Measurements from ENCODE around the gene IFITM10.

IFITM10 gene

GRCh38 chr11:1706634-1707400, 43.6 kb downstream of the IFITM10 start:
- DNase-seq: no peak

GRCh38 chr11:1705126-1706052, 45.0 kb downstream of the IFITM10 start:
- no peak for DNase-seq

- no peak for DNase-seq
These were observed 47.2 kb downstream of the IFITM10 start for GRCh38 chr11:1703146-1703545.

DNA sequence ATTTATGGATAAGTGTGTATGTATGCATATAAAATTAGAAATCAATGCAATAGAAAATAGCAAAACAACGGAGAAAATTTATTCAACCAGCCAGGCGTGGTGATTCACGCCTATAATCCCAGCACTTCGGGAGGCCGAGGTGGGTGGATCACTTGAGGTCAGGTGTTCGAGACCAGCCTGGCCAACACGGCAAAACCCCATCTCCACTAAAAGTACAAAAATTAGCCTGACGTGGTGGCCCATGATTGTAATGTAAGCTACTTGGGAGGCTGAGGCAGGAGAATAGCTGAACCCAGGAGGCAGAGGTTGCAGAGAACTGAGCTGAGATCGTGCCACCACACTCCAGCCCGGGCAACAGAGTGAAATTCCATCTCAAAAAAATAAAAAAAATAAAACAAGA, 47.9 kb downstream of the IFITM10 start:
- DNase-seq: no peak

GRCh38 chr11:1701091-1701807, 49.1 kb downstream of the IFITM10 start:
- DNase-seq: no peak

- DNase-seq: no peak
These were observed 50.6 kb downstream of the IFITM10 start for GRCh38 chr11:1699771-1700170.

DNA sequence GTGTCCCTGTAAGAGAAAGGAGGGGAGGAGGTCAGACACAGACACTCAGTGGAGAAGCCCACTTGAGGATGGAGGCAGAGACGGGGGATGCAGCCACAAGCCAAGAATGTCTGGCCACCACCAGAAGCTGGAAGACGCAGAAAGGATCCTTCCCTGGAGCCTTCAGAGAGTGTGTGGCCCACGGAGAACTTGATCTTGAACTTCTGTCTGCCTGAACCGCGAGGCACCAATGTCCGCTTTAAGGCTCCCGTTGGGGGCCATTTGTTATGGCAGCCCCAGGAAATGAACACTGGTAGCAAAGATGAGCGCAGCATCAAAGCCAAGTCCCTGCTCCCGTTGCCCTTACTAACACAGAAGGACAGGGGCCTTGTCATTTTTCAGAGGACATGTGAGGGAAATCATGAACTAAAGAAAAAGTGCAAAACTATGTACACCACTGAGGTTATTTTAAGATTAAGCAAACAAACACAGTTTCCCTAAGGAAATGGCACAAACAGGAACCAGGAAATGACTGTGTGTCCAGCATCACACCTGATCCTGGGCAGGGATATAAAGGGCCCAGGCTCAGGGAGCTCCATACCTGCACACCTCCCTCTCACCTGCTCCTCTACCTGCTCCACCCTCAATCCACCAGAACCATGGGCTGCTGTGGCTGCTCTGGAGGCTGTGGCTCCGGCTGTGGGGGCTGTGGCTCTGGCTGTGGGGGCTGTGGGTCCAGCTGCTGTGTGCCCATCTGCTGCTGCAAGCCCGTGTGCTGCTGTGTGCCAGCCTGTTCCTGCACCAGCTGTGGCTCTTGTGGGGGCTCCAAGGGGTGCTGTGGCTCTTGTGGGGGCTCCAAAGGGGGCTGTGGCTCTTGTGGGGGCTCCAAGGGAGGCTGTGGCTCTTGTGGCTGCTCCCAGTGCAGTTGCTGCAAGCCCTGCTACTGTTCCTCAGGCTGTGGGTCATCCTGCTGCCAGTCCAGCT, 53.5 kb downstream of the IFITM10 start, which contains the start of gene KRTAP5-6:
TSS of gene KRTAP5-6 (plus strand) at position 588 of the 963 bp plus-strand sequence. CDS start at position 639, 51 bp downstream.
- DNase-seq: no peak

- no peak for DNase-seq
These were observed 54.8 kb downstream of the IFITM10 start for GRCh38 chr11:1695548-1696108.

DNA sequence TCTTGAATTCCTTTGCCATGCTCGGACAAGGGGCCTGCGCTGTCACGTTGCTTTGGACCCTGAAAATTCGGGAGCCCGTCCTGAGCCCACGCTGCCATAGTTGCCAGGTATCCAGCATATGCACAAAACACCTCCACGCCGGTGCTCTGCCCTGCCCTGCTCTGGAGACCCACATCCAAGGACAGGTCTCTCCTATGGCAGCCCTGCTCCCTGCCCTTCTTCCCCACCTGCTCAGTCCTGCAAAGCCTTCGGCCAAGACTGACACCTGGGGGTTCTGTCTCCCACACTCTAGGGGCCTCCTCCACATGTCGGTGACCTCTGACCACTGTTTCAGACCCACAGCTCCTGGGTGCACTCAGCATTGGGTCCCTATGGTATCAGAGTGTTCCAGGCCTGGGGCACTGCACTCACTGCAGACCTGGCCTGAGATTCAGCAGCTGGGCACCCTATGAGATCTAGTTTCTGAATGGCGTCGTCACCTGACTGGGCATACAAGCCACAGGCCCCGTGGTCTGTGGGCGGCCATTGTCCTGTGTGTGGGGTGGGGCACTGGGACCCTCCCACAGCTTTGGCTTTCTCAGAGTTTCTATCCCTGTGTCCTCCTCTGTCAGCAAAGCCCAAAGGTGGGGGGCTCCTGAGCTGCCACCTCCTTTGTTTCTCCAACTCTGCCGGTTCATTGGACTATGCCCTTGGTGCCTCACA, 55.4 kb downstream of the IFITM10 start:
- DNase-seq: no peak

DNA sequence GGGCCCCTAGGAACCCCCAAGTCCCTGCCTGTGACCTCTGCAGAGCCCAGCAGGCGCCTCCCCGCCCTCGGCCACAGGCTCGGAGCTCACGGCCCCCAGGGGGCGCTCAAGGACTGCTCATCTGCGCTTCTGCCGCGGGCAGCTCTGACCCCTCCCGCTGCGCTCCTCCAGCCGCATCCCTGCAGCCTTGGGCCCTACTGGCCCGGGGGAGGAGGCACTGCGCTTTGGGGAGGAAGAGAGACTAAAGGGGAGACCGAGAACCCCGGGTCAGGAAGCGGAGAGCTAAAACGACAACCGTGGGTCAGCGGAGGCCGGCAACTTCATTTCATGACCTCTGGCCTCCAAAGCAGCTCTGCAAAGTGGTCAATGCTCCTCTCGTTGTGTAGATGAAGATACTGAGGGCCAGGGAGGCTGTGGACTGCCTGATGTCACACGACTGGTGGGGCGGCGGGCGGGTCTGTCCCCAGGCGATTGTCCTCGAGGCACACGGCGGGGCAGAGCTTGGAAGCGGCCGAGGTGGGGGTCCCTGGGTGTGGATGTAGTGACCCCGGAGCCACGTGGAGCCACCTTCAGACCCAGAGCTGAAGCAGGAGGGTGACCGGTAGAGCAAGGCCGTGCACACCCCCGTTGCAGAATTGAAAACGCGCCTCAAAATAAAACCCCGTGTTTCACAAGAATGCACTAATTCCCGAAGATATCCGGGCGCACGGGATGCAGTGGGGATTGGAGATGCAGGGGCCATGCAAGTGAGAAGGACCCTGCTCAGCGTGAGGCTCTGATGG, 56.1 kb downstream of the IFITM10 start:
- DNase-seq: peak; percentile 81

DNA sequence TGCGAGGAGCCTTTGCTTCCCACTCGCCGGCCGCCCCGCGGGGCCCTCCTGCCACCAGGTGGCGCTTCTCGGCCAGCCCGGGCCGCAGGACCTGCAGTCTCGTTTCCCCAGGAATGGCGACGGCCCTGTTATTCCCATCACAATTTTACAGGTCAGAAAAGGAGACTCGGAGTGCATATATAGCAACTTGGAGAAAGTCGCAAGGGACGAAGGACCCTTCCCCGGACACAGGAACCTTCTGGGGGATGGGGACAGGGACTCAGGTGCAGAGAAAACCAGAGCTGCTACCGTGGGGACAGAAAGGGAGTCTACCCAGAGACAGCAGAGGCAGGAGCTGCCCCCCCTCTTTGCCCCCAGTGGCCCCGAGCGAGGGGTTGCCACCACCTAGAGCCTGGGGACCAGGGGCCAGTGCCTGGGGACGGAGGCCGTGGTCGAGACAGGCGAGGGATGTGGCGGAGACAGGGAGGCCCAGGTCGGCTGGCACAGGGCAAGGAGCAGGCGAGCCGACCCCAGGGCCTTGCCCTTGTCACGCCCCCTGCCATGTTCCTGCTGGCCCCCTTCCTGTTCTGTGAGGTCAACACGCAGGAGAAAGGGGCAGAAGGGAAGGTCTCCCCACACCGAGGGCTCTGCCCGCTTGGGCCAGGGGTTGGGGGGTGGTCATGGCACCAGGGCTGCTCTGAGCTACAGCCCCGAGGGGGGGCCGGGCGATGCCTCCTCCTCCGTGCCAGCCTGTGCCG, 56.9 kb downstream of the IFITM10 start:
- DNase-seq: peak; percentile 68

GRCh38 chr11:1692708-1693326, 57.6 kb downstream of the IFITM10 start:
- no peak for DNase-seq

DNA sequence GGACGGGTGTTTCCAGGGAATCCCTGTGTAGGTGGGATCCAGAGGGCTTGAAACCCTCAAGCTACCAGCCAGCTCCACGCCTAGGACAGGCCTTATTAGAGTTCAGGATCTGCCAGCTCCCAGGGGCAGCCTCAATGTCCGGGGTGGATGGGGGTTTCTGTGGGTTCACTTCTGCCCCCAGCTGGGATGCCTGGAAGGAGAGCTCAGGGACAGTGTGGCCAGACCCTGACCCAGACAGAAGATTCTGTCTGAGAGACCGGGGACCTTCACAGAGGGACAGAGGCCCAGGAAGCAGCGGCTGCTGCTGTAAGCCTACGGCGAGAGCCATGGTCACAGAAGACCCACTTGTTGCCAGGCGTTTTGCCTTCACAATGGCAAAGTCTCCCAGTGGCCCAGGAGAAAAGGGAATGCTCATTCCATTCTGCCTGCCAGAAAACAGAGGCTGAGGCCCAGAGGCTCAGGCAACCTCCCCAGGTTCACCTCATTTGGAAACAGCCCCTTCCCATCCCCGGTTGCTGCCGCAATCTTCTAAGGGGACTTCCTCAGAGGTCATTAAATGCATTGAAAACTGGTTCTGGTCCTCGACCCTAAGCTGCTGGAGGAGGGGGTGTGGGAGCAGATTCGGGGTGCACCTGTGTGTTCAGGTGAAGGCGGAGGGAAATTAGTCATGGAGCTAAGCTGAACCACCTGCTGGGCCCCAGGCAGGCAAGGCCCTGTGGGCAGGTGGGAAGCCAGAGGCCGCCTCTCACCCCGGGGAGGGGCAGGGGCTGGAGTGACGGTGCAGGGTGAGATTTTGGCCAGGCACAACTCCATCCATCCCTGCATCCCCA, 58.3 kb downstream of the IFITM10 start:
- DNase-seq: no peak

DNA sequence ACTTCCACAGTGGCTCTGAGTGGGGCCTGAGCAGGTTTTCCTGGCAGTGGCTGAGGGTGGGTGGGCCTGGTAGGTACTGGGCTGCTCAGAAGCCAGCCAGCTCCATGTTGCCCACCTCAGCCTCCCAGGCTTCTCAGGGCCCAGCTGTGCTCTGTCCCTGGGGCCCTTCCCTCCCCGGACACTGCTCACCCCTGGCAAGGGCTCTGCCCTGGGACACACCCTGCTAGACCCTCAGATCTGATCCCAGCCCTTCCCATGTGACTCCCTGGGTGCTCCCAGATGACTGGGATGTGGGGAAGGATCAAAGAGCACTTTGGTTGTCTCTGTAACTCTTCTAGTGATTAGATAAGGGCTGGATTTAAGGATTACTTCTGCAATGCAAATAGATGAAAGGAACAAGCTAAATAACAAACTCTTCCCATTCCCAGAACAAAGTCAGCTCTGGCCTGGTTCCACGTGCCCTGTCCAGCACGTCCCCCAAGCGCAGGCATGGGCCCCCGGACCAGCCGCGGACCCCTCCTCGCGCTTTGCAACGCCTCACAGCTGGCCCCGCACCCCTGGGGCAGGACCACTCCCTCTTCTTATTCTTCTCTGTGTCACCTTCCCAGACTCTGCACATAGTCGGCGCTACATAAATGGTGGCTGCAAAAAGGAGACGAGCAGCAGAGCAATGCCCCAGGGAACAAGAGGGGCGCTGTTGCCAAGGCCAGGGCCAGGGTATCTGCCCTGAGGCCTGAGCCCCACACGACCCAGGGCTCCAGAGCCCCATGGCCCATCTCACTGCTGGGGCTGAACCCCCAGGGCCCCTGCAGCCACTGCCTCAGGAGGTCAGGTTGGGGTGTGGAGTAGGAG, 59.1 kb downstream of the IFITM10 start:
- no peak for DNase-seq

- DNase-seq: no peak
These were observed 60.0 kb downstream of the IFITM10 start for GRCh38 chr11:1690167-1691025.
